ENCODE measurements around the gene NEURL1B.
"Not testable (repeated sequence)": the region's sequence is repeated elsewhere in the genome, so short reads cannot be mapped to it uniquely, and the experiment has no call there.

NEURL1B gene

GRCh38 chr5:172657524-172658233 is 16.6 kb downstream of the NEURL1B start:
- not testable (repeated sequence) for DNase-seq (ENCODE audit: low read depth in 2 of 2)

- no peak for DNase-seq (ENCODE audit: low read depth in 2 of 2)
Observed at GRCh38 chr5:172658391-172658790, 17.3 kb downstream of the NEURL1B start.

GRCh38 chr5:172658961-172659501 is 18.0 kb downstream of the NEURL1B start:
- no peak for DNase-seq (ENCODE audit: low read depth in 2 of 2)

GRCh38 chr5:172659570-172659908 is 18.5 kb downstream of the NEURL1B start:
- DNase-seq (ENCODE audit: low read depth in 2 of 2), result no peak

GRCh38 chr5:172659909-172660628 is 19.0 kb downstream of the NEURL1B start:
- DNase-seq (ENCODE audit: low read depth in 2 of 2), result no peak

GRCh38 chr5:172660974-172661373 is 19.9 kb downstream of the NEURL1B start:
- no peak for DNase-seq (ENCODE audit: low read depth in 2 of 2)

- no peak for DNase-seq (ENCODE audit: low read depth in 2 of 2)
Observed at GRCh38 chr5:172661526-172661925, 20.5 kb downstream of the NEURL1B start.

GRCh38 chr5:172662596-172662995 is 21.5 kb downstream of the NEURL1B start:
- DNase-seq (ENCODE audit: low read depth in 2 of 2), result no peak

- DNase-seq (ENCODE audit: low read depth in 2 of 2), result no peak
Observed at GRCh38 chr5:172664018-172664417, 23.0 kb downstream of the NEURL1B start.

GRCh38 chr5:172664681-172665541 is 23.8 kb downstream of the NEURL1B start:
- no peak for DNase-seq (ENCODE audit: low read depth in 2 of 2)

GRCh38 chr5:172666251-172666650 is 25.2 kb downstream of the NEURL1B start:
- DNase-seq (ENCODE audit: low read depth in 2 of 2), result no peak

- no peak for DNase-seq (ENCODE audit: low read depth in 2 of 2)
Observed at GRCh38 chr5:172667786-172668593, 26.9 kb downstream of the NEURL1B start.

- DNase-seq (ENCODE audit: low read depth in 2 of 2), result no peak
Observed at GRCh38 chr5:172668594-172669071, 27.6 kb downstream of the NEURL1B start.

GRCh38 chr5:172669386-172670004 is 28.4 kb downstream of the NEURL1B start:
- no peak for DNase-seq (ENCODE audit: low read depth in 2 of 2)

- DNase-seq (ENCODE audit: low read depth in 2 of 2), result no peak
Observed at GRCh38 chr5:172670005-172670402, 28.9 kb downstream of the NEURL1B start.

- no peak for DNase-seq (ENCODE audit: low read depth in 2 of 2)
Observed at GRCh38 chr5:172670444-172670843, 29.4 kb downstream of the NEURL1B start.

GRCh38 chr5:172671091-172671490 is 30.0 kb downstream of the NEURL1B start:
- no peak for DNase-seq (ENCODE audit: low read depth in 2 of 2)

GRCh38 chr5:172672681-172673080 is 31.6 kb downstream of the NEURL1B start:
- DNase-seq (ENCODE audit: low read depth in 2 of 2), result no peak

- no peak for DNase-seq (ENCODE audit: low read depth in 2 of 2)
Observed at GRCh38 chr5:172674155-172674554, 33.1 kb downstream of the NEURL1B start.

GRCh38 chr5:172676914-172677475 is 35.9 kb downstream of the NEURL1B start:
- DNase-seq (ENCODE audit: low read depth in 2 of 2), result no peak

Measured in stimulated activated CD4-positive, alpha-beta T cell treated with anti-CD3 and anti-CD28 coated beads, Interleukin-15, amount 100 ng/mL, for 48 hours (primary cell).